Activated CD4-positive, alpha-beta memory T cell treated with anti-CD3 and anti-CD28 coated beads, Interleukin-2, amount 10 ng/mL, durations not matched to agents 7 days and 5 days (primary cell): Measurements from ENCODE around the gene LRRC46. TPM values are rescaled to one million over a fixed set of nuclear protein-coding genes. Genes with fewer than 3 reads are reported as not detected.

Source experiments
- CTCF ChIA-PET: fragments of 350-600 bp; sonication (Branson Sonifier 250); formaldehyde crosslinking; loops from one replicate; lab custom pipeline; 2021; ENCODE audit warnings: antibody characterized with exemption, inconsistent platforms; lab: Charles Lee
- POLR2A ChIA-PET: fragments of 350-600 bp; sonication (Branson Sonifier 250); formaldehyde crosslinking; loops from one replicate; lab custom pipeline; 2021; ENCODE audit warnings: antibody characterized with exemption; lab: Charles Lee
- DNase-seq: peaks from one replicate; pipeline ENCODE4 v3.0.0-alpha.2; 2020
- H3K27ac Mint-ChIP-seq: one replicate; pipeline ENCODE4 v1.8.0; 2021; ENCODE audit warnings: mild to moderate bottlenecking, mixed read lengths
- H3K27me3 Mint-ChIP-seq: one replicate; pipeline ENCODE4 v1.8.0; 2021; ENCODE audit warnings: mixed read lengths
- H3K36me3 Mint-ChIP-seq: one replicate; pipeline ENCODE4 v1.8.0; 2021; ENCODE audit warnings: low read depth, mixed read lengths
- H3K4me1 Mint-ChIP-seq: one replicate; pipeline ENCODE4 v1.8.0; 2021; ENCODE audit warnings: mixed read lengths
- H3K4me3 Mint-ChIP-seq: one replicate; pipeline ENCODE4 v1.8.0; 2021; ENCODE audit warnings: mild to moderate bottlenecking, mixed read lengths
- H3K9me3 Mint-ChIP-seq: one replicate; pipeline ENCODE4 v1.8.0; 2021; ENCODE audit warnings: mixed read lengths
- total RNA-seq, 2 experiments: library from RNA; stranded (reverse); gene quantifications; one replicate each; pipeline ENCODE4 v1.2.3, GENCODE V29; 2021

The LRRC46 gene
- total RNA-seq, 2 experiments from 2014 or later: 0.45 to 0.53 TPM

DNA sequence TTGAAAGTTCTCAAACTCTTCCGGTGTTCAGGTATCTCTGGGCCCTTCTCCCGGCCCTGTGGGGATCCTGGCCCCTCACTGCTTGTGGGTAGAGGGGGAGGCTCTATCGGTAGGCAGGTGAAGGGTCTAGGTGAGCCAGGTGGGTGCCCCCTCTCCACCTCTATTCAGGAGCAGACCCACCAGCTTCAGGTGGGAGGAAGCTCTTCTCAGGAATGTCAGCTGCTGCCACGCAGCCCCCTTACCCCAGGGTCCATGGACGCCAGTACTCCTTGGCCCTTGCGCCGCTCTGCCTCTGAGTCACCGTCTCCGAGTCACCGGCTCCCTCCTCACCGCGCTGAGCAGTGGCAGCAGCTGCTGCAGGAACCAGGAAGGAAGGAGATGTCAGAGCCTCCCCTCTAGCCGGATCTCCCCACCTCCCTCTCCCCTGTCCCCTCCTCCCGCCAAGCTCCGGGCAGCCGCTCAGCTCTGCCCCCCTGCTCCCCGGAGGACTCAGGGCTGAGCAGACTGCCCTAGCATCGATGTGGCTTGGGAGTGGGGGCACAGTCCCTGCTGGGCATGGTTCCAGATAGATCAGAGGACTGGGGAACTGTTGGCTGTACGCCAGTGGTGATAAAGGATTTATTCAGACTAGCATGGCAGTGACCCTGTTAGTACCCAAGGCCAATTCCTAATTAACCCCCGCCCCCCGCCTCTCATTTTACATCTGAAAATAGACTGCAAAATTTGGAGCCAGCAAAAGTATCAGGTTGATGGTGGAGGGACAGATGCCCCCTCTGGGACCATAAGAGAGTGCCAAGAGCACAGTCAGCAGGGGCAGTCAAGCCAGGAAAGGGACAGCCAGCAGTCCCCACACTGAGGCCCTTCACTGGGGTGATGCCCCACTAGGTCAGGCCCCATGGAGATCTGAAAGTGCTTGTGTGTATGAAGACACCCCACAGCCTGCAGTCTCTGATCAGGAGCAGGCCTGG, 9.8 kb upstream of the LRRC46 start, which contains the start of gene OSBPL7:
Gene OSBPL7 (minus strand): TSS at position 371 of the 968 bp plus-strand sequence. CDS start 1,516 bp downstream, outside the sequence.
- Mint-ChIP-seq H3K4me3 (peak within 1 kb of the TSS; percentile 98), H3K36me3 (peaks cover 40% of the 10 kb centered on the region), H3K27ac (peak within 1 kb of the TSS; percentile 83), H3K27me3 (no peaks in the 10 kb centered on the region), H3K4me1 (peaks cover 28% of the 10 kb centered on the region), H3K9me3 (no peaks in the 10 kb centered on the region)
- peak; percentile 83 for DNase-seq
- POLR2A ChIA-PET: interaction anchor here (1.0 to 3.1 kb wide), 10 partner anchors 9 to 172 kb away, joined by 3 to 76 read pairs (median 4); partner anchors contain the start of genes KPNB1, LRRC46, MRPL10 and SCRN2
- CTCF ChIA-PET: interaction anchor here (1.2 to 2.6 kb wide), 4 partner anchors 9 to 122 kb away, joined by 3 to 13 read pairs (median 7); partner anchors contain the start of genes LRRC46, MRPL10 and SCRN2

DNA sequence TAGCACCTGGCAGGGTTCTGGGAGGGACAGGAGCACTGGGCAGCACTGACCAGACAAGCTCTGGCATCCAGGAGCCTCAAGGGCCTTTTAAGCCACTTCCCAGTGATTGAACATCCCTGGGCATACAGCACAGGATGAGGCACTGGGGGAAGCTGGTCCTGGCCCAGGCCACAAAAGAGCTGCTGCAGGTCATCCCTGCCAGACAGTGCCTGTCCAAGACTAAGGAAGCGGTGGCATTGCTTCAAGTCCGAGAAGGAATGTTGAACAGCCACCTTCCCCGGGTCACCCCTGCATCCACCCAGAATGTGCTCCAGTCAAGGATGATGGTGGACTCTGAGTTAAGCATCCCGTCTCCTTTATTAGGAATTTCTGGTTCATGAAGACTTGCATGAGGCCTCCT, 8.7 kb upstream of the LRRC46 start:
- Mint-ChIP-seq H3K4me3 (no peak overlapping the region), H3K4me1 (peaks cover 28% of the 10 kb centered on the region), H3K27ac (peak overlapping the region; percentile 83), H3K36me3 (peaks cover 37% of the 10 kb centered on the region), H3K9me3 (no peaks in the 10 kb centered on the region), H3K27me3 (no peaks in the 10 kb centered on the region)
- DNase-seq: no peak
- CTCF ChIA-PET: interaction anchor here (1.2 to 2.6 kb wide), 4 partner anchors 8 to 123 kb away, joined by 3 to 13 read pairs (median 7); partner anchors contain the start of genes LRRC46, MRPL10 and SCRN2
- POLR2A ChIA-PET: interaction anchor here (0.8 to 3.1 kb wide), 7 partner anchors 8 to 173 kb away, joined by 3 to 76 read pairs (median 5); partner anchors contain the start of genes KPNB1, LRRC46, MRPL10 and SP2

DNA sequence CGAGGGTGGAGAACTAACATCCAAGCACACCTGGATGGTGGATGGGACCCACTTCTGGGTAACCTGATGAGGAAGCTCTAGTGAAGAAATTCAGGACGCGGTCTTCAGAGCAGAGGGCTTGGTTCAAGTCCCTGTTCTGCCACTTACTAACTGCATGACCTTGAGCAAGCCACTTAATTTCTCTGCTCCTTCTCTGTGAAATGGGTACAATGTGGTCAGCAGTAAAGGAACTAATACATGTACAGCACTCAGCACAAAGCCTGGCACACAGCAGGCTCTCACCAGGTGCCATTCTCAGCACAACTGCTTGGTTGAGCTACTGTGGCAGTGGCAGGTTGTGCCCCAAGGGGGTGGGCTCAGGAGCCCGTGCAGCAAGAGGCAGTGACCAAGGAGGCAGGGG, 8.0 kb upstream of the LRRC46 start:
- Mint-ChIP-seq H3K4me1 (peaks cover 35% of the 10 kb centered on the region), H3K9me3 (no peaks in the 10 kb centered on the region), H3K27ac (no peak overlapping the region), H3K4me3 (no peak overlapping the region), H3K36me3 (peaks cover 41% of the 10 kb centered on the region), H3K27me3 (no peaks in the 10 kb centered on the region)
- CTCF ChIA-PET: interaction anchor here (2.5 kb wide), 1 partner anchor 8 kb away, joined by 13 read pairs; the partner anchor contains the start of genes LRRC46 and MRPL10
- no peak for DNase-seq
- POLR2A ChIA-PET: interaction anchor here (1.7 kb wide), 1 partner anchor 174 kb away, joined by 5 read pairs; the partner anchor contains the start of gene KPNB1

DNA sequence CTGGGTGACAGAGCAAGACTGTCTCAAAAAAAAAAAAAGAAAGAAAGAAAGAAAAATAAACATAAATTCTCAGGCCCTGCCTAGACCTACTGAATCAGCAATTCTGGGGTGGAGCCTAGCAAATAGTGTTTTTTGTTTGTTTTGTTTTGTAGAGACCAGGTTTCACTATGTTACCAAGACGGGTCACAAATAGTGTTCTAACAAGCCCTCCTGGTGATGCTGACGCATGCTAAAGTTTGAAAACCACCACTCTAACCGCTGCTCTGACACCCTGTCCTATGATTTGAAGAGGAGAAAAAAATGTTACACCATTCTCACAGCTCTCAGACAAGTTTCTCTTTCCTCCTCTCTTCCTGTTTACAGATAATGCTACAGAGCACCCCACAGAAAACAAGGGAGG, 1.6 kb upstream of the LRRC46 start:
- Mint-ChIP-seq H3K36me3 (peaks cover 37% of the 10 kb centered on the region), H3K4me1 (peaks cover 57% of the 10 kb centered on the region), H3K27me3 (no peaks in the 10 kb centered on the region), H3K27ac (peak overlapping the region; percentile 100), H3K4me3 (peak overlapping the region; percentile 90), H3K9me3 (no peaks in the 10 kb centered on the region)
- ChIA-PET POLR2A (interaction anchor here (0.8 to 4.4 kb wide), 14 partner anchors 8 to 183 kb away, joined by 3 to 76 read pairs (median 11); partner anchors contain the start of genes CDK5RAP3, KPNB1, OSBPL7 and PNPO), CTCF (interaction anchor here (1.4 to 3.6 kb wide), 6 partner anchors 8 to 156 kb away, joined by 3 to 32 read pairs (median 8); partner anchors contain the start of genes OSBPL7, PNPO and SCRN2)
- DNase-seq: peak; percentile 82

DNA sequence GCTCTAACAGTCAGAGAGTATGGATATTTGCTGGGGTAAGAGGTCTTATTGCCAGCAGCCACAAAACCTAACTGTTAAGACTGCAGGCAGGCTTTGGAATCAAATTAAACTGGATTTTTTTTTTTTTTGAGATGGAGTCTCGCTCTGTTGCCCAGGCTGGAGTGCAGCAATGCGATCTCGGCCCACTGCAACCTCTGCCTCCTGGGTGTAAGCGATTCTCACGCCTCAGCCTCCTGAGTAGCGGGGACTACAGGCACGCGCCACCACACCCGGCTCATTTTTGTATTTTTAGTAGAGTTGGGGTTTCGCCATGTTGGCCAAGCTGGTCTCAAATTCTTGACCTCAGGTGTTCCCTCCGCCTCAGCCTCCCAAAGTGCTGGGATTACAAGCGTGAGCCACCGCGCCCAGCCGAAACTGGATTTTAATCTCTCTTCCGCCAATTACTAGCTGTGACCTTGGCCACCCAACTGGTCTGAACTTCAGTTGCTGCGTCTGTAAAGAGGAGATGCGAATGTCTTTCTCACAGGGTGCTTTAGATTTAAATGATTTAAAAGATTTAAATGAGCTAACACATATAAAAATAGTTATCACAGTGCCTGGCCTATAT, 971 bp upstream of the LRRC46 start:
- POLR2A ChIA-PET: interaction anchor here (0.8 to 4.4 kb wide), 22 partner anchors 9 to 184 kb away, joined by 3 to 76 read pairs (median 5); partner anchors contain the start of genes CDK5RAP3, KPNB1, OSBPL7 and PNPO

DNA sequence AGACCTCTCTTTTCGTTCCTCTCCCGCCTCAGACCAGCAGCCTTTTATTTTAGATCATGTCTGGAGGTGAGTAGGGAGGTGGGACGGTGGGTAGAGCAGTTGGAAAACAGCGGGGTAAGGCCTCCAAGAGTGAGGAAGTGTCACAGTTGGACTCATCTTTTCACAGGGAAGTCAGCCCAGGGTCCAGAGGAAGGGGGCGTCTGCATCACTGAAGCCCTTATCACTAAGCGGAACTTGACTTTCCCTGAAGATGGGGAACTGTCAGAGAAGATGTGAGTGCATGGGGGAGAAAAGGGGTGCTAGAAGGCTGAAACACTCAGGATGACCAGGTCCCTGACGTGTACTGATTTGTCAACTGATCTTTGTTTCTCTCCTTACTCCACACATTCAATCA, 461 bp downstream of the LRRC46 start:
- CTCF ChIA-PET: interaction anchor here (0.7 to 3.6 kb wide), 8 partner anchors 10 to 115 kb away, joined by 3 to 32 read pairs (median 5); partner anchors contain the start of genes OSBPL7, PNPO, SCRN2 and SP2
- DNase-seq: no peak
- H3K27me3 Mint-ChIP-seq: no peaks in the 10 kb centered on the region
- peaks cover 69% of the 10 kb centered on the region for H3K4me1 Mint-ChIP-seq
- POLR2A ChIA-PET: interaction anchor here (0.6 to 4.4 kb wide), 26 partner anchors 9 to 185 kb away, joined by 3 to 76 read pairs (median 4); partner anchors contain the start of genes CDK5RAP3, KPNB1, OSBPL7 and PNPO
- H3K27ac Mint-ChIP-seq: peak overlapping the region; percentile 100
- no peaks in the 10 kb centered on the region for H3K9me3 Mint-ChIP-seq
- peaks cover 28% of the 10 kb centered on the region for H3K36me3 Mint-ChIP-seq
- H3K4me3 Mint-ChIP-seq: peak overlapping the region; percentile 90

More for the DNA sequence above, 971 bp upstream of the LRRC46 start:
- peaks cover 63% of the 10 kb centered on the region for H3K4me1 Mint-ChIP-seq
- H3K9me3 Mint-ChIP-seq: no peaks in the 10 kb centered on the region
- no peaks in the 10 kb centered on the region for H3K27me3 Mint-ChIP-seq
- CTCF ChIA-PET: interaction anchor here (1.2 to 3.6 kb wide), 10 partner anchors 8 to 156 kb away, joined by 3 to 32 read pairs (median 6); partner anchors contain the start of genes CDK5RAP3, OSBPL7, PNPO and SCRN2
- H3K27ac Mint-ChIP-seq: peak overlapping the region; percentile 100
- H3K4me3 Mint-ChIP-seq: peak overlapping the region; percentile 90
- peak; percentile 21 for DNase-seq
- H3K36me3 Mint-ChIP-seq: peaks cover 34% of the 10 kb centered on the region

DNA sequence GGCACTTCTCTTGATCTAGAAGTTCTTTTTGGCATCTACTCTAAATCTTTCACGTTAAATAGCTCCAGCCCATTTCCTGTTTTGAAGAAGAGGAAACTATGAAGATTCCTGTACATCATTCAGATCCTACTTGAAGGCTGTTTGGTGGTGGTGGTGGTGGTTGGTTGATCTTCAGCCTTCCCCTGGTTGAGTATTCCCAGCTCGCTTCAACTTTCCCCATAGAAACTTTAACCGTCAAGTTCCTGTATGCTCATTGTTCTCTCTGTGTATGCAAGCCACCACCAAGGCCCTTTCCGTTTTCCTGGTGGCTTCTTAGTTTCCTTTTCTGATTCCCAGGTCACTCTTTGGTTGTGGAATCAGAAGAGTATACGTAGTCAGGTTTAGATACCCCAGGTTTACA, 3.3 kb downstream of the LRRC46 start:
- ChIA-PET CTCF (no interaction called here), POLR2A (interaction anchor here (2.1 kb wide), 1 partner anchor 61 kb away, joined by 8 read pairs; the partner anchor contains the start of gene SP2)
- Mint-ChIP-seq H3K4me1 (peaks cover 54% of the 10 kb centered on the region), H3K4me3 (no peak overlapping the region), H3K9me3 (no peaks in the 10 kb centered on the region), H3K27me3 (no peaks in the 10 kb centered on the region), H3K36me3 (peaks cover 13% of the 10 kb centered on the region), H3K27ac (no peak overlapping the region)
- no peak for DNase-seq

DNA sequence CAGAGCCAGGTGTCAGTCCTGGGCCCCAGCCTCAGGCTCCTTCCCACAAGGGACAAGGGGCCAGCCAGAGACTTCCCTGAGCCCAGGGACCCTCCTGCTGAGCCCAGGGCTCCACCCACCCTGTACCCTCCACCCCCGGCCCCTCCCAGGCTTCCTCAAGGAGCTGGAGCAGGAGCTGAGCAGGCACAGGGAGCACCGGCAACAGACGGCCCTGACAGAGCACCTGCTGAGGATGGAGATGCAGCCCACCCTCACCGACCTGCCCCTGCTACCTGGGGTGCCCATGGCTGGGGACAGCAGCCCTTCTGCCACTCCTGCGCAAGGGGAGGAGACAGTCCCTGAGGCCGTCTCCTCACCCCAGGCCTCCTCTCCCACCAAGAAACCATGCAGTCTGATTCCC, 5.1 kb downstream of the LRRC46 start:
- peaks cover 6% of the 10 kb centered on the region for H3K36me3 Mint-ChIP-seq
- H3K4me1 Mint-ChIP-seq: peaks cover 55% of the 10 kb centered on the region
- no peak overlapping the region for H3K27ac Mint-ChIP-seq
- no peak for DNase-seq
- no peak overlapping the region for H3K4me3 Mint-ChIP-seq
- H3K9me3 Mint-ChIP-seq: no peaks in the 10 kb centered on the region
- CTCF ChIA-PET: no interaction called here
- H3K27me3 Mint-ChIP-seq: no peaks in the 10 kb centered on the region
- POLR2A ChIA-PET: interaction anchor here (0.5 to 1.8 kb wide), 2 partner anchors 59 to 1963 kb away, joined by 3 to 10 read pairs; partner anchors contain the start of gene SP2

DNA sequence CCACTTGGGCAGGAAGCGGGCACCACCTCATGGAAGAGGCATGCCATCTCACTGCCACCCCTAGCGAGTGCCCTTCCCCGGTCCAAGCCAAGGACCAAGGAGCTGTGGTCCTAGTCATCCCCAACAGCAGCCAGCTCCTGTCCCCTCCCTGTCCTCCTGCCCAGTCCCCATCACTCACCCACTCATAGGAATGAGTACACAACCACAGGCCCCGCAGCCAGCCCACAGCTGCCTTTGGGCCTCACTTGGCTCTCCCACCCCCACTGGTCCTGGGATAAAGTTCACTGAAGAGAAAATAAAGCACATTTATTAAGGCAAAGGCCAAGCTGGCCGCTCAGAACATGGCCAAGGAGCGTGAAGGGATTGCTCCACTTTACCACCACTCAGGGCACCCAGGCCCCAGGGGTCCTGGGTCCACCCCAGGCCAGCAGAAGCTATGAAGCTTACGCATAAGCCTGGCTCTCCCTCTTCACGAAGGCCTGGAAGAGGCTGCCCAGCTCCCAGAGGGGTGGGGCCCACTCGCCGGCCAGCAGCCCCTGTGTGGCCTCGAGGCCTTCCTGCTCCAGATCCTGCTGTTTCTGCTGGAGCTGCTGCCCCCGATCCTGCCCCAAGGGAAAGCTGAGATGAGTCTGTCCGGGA, 6.0 kb downstream of the LRRC46 start:
- no peak for DNase-seq
- Mint-ChIP-seq H3K9me3 (no peaks in the 10 kb centered on the region), H3K4me1 (peaks cover 57% of the 10 kb centered on the region), H3K36me3 (peaks cover 6% of the 10 kb centered on the region), H3K4me3 (no peak overlapping the region), H3K27me3 (no peaks in the 10 kb centered on the region), H3K27ac (no peak overlapping the region)
- ChIA-PET CTCF (interaction anchor here (1.0 kb wide), 1 partner anchor 54 kb away, joined by 4 read pairs; no protein-coding TSS in a partner anchor), POLR2A (interaction anchor here (0.7 to 1.8 kb wide), 3 partner anchors 8 to 180 kb away, joined by 3 to 10 read pairs (median 4); partner anchors contain the start of gene SP2)

DNA sequence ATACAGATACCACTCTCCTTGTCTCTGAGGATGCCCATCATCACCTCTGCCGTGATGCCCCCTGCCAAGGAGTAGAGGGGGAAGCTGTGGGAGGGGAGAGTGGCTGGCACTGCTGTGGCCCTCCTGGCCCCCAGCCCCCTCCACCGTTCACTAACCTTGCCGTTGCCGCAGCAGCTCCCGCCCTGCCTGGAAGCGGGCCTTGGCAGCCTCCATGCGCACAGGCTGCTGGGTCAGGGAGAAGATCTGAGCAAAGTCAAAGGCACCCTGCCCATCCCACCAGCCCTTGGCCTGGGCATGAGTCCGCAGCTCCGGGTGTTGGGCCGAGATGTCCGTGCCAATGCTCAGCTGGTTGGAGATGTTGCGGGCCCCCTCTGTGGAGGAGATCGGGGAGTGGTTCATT, 7.2 kb downstream of the LRRC46 start:
- no peak overlapping the region for H3K27ac Mint-ChIP-seq
- no peak for DNase-seq
- no peaks in the 10 kb centered on the region for H3K27me3 Mint-ChIP-seq
- ChIA-PET CTCF (no interaction called here), POLR2A (interaction anchor here (5.8 to 6.3 kb wide), 2 partner anchors 9 to 57 kb away, joined by 53 to 63 read pairs; partner anchors contain the start of genes LRRC46, MRPL10 and SP2)
- H3K4me1 Mint-ChIP-seq: peaks cover 56% of the 10 kb centered on the region
- peak overlapping the region; percentile 30 for H3K4me3 Mint-ChIP-seq
- H3K36me3 Mint-ChIP-seq: peaks cover 6% of the 10 kb centered on the region
- no peaks in the 10 kb centered on the region for H3K9me3 Mint-ChIP-seq

DNA sequence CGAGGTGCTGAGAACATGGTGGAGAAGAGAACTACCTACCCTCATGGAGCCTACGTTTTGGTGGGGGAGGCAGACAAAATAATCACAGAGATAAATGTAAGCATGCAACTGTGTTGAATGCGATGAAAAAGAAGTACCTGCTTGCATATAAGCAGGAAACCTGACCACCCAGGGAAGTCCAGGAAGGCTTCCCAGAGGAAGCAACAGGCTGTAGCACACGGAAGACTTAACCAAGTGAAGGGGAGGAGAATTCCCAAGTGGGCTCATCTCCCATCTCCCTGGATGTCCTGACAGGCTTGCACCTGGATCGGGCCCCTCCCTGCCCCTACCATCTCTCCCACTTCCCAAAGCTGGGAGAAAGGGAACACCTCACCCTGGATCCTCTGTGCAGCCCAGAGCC, 7.6 kb downstream of the LRRC46 start:
- DNase-seq: no peak
- H3K4me3 Mint-ChIP-seq: peak overlapping the region; percentile 30
- ChIA-PET POLR2A (interaction anchor here (0.8 to 6.3 kb wide), 3 partner anchors 9 to 56 kb away, joined by 3 to 63 read pairs (median 53); partner anchors contain the start of genes LRRC46, MRPL10, OSBPL7 and SP2), CTCF (interaction anchor here (1.2 to 14.7 kb wide), 2 partner anchors 49 to 108 kb away, joined by 4 to 411 read pairs; partner anchors contain the start of gene SP2)
- H3K27ac Mint-ChIP-seq: no peak overlapping the region
- H3K27me3 Mint-ChIP-seq: peaks cover under 1% of the 10 kb centered on the region
- H3K36me3 Mint-ChIP-seq: peaks cover 6% of the 10 kb centered on the region
- no peaks in the 10 kb centered on the region for H3K9me3 Mint-ChIP-seq
- H3K4me1 Mint-ChIP-seq: peaks cover 54% of the 10 kb centered on the region
